Measurements from ENCODE around the gene ADGRL3.

The ADGRL3 gene

GRCh38 chr4:61400439-61401038 lies 200.4 kb downstream of the ADGRL3 start:
- Histone ChIP-seq H3K4me3 (ENCODE audit: insufficient read depth, low read length, poor library complexity, severe bottlenecking) (no peak overlapping the region), H3K27me3 (ENCODE audit: low read length) (no peaks in the 10 kb centered on the region), H3K79me2 (ENCODE audit: insufficient read depth, low read length) (no peaks in the 10 kb centered on the region), H3K4me2 (ENCODE audit: low read depth, low read length, poor library complexity, severe bottlenecking) (no peak overlapping the region), H3K9me3 (ENCODE audit: insufficient read depth, low read length) (no peaks in the 10 kb centered on the region), H3K27ac (ENCODE audit: low read depth, low read length) (no peak overlapping the region), H3K9ac (ENCODE audit: low read length) (no peak overlapping the region), H3K9me2 (replicated peaks; ENCODE audit: insufficient read depth, low read length) (no peaks in the 10 kb centered on the region), H3K36me3 (ENCODE audit: low read length) (no peaks in the 10 kb centered on the region), H3F3A (ENCODE audit: insufficient read depth) (no peaks in the 10 kb centered on the region), H4K20me1 (ENCODE audit: low read depth, low read length) (no peaks in the 10 kb centered on the region), H2AFZ (ENCODE audit: low read depth, low read length, severe bottlenecking) (no peak overlapping the region)
- TF ChIP-seq EZH2phosphoT487 (conservative IDR thresholded peaks at IDR 0.05; ENCODE audit: low read length) (no peak), CTCF (IDR thresholded peaks at IDR 0.05; ENCODE audit: insufficient read depth, low read length, poor library complexity, severe bottlenecking) (no peak)

DNA sequence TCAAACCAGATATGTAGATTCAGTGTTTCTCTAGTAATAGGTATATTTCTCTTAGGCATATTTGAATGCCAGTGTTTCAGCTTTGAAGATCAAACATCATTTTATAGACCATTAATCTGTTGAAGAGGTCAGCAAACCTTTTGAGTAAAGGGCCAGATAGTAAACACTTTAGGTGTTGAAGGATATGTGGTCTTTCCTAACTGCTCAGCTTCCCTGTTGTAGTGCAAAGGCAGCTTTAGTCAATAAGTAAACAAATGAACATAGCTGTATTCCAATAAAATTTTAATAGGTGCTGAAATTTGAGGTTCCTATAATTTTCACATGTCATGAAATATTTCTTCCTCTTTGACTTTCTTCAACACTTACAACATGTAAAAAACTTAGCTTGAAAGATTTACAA lies 201.6 kb downstream of the ADGRL3 start:
- TF ChIP-seq EZH2phosphoT487 (conservative IDR thresholded peaks at IDR 0.05; ENCODE audit: low read length) (no peak), CTCF (IDR thresholded peaks at IDR 0.05; ENCODE audit: insufficient read depth, low read length, poor library complexity, severe bottlenecking) (no peak)
- H3K4me2 ChIP-seq (ENCODE audit: low read depth, low read length, poor library complexity, severe bottlenecking), result no peak overlapping the region
- H3K79me2 ChIP-seq (ENCODE audit: insufficient read depth, low read length), result no peaks in the 10 kb centered on the region
- H3K9me3 ChIP-seq (ENCODE audit: insufficient read depth, low read length), result no peaks in the 10 kb centered on the region
- H3K4me3 ChIP-seq (ENCODE audit: insufficient read depth, low read length, poor library complexity, severe bottlenecking), result no peak overlapping the region
- H3K9me2 ChIP-seq (replicated peaks; ENCODE audit: insufficient read depth, low read length), result no peaks in the 10 kb centered on the region
- H2AFZ ChIP-seq (ENCODE audit: low read depth, low read length, severe bottlenecking), result no peak overlapping the region
- H3K27ac ChIP-seq (ENCODE audit: low read depth, low read length), result no peak overlapping the region
- no peaks in the 10 kb centered on the region for H3F3A ChIP-seq (ENCODE audit: insufficient read depth)
- H3K27me3 ChIP-seq (ENCODE audit: low read length), result no peaks in the 10 kb centered on the region
- no peak overlapping the region for H3K9ac ChIP-seq (ENCODE audit: low read length)
- no peaks in the 10 kb centered on the region for H4K20me1 ChIP-seq (ENCODE audit: low read depth, low read length)
- no peaks in the 10 kb centered on the region for H3K36me3 ChIP-seq (ENCODE audit: low read length)

GRCh38 chr4:61405307-61405706 lies 205.2 kb downstream of the ADGRL3 start:
- Histone ChIP-seq H4K20me1 (ENCODE audit: low read depth, low read length) (no peaks in the 10 kb centered on the region), H2AFZ (ENCODE audit: low read depth, low read length, severe bottlenecking) (no peak overlapping the region), H3K4me2 (ENCODE audit: low read depth, low read length, poor library complexity, severe bottlenecking) (no peak overlapping the region), H3K9me2 (replicated peaks; ENCODE audit: insufficient read depth, low read length) (no peaks in the 10 kb centered on the region), H3K27ac (ENCODE audit: low read depth, low read length) (no peak overlapping the region), H3K9ac (ENCODE audit: low read length) (no peak overlapping the region), H3K79me2 (ENCODE audit: insufficient read depth, low read length) (no peaks in the 10 kb centered on the region), H3F3A (ENCODE audit: insufficient read depth) (no peaks in the 10 kb centered on the region), H3K36me3 (ENCODE audit: low read length) (no peaks in the 10 kb centered on the region), H3K9me3 (ENCODE audit: insufficient read depth, low read length) (no peaks in the 10 kb centered on the region), H3K4me3 (ENCODE audit: insufficient read depth, low read length, poor library complexity, severe bottlenecking) (no peak overlapping the region), H3K27me3 (ENCODE audit: low read length) (no peaks in the 10 kb centered on the region)
- no peak for TF ChIP-seq EZH2phosphoT487 (conservative IDR thresholded peaks at IDR 0.05; ENCODE audit: low read length)
- TF ChIP-seq CTCF (IDR thresholded peaks at IDR 0.05; ENCODE audit: insufficient read depth, low read length, poor library complexity, severe bottlenecking), result no peak
